Measurements from ENCODE around the gene HLA-DQB2. TPM values are rescaled to one million over a fixed set of nuclear protein-coding genes. Genes with fewer than 3 reads are reported as not detected.

The HLA-DQB2 gene
- total RNA-seq, 4 donors from 2014 or later: 63.7 to 89.1 (median 68.7) TPM

DNA sequence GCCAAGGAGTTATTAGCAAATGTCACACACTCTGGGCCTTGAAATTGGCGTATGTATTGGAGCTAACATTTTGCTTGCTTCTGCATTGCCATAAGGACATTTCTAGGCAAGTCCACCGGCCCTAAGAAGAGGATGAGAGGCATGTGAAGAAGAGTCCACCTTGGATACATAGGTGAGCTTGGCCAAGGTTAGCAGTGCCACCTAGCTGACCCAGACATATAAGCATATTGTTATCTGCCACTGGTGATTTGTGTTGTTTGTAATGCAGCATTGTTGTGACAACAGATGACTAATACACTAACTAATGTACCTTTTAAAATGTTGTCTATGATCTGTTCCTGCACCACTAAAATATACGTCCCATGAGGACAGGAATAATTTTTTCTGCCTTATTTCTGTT lies 46.9 kb downstream of the HLA-DQB2 start:
- intact Hi-C loops (cut with DNase I; ENCODE audit: low total_unique reads): no loop called here
- WGBS, 2 donors: 85 to 93% methylated on average over 3 of the region's 3 CpGs
- TF ChIP-seq, protein P1, sequence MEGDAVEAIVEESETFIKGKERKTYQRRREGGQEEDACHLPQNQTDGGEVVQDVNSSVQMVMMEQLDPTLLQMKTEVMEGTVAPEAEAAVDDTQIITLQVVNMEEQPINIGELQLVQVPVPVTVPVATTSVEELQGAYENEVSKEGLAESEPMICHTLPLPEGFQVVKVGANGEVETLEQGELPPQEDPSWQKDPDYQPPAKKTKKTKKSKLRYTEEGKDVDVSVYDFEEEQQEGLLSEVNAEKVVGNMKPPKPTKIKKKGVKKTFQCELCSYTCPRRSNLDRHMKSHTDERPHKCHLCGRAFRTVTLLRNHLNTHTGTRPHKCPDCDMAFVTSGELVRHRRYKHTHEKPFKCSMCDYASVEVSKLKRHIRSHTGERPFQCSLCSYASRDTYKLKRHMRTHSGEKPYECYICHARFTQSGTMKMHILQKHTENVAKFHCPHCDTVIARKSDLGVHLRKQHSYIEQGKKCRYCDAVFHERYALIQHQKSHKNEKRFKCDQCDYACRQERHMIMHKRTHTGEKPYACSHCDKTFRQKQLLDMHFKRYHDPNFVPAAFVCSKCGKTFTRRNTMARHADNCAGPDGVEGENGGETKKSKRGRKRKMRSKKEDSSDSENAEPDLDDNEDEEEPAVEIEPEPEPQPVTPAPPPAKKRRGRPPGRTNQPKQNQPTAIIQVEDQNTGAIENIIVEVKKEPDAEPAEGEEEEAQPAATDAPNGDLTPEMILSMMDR (IDR thresholded peaks at IDR 0.05): no peak
- TF ChIP-seq POLR2A (IDR thresholded peaks at IDR 0.05): no peak
- DNase-seq (ENCODE audit: low spot score in 2 of 2): no peak
- H3K4me3 ChIP-seq (ENCODE audit: low read depth, poor library complexity, severe bottlenecking): no peak overlapping the region

DNA sequence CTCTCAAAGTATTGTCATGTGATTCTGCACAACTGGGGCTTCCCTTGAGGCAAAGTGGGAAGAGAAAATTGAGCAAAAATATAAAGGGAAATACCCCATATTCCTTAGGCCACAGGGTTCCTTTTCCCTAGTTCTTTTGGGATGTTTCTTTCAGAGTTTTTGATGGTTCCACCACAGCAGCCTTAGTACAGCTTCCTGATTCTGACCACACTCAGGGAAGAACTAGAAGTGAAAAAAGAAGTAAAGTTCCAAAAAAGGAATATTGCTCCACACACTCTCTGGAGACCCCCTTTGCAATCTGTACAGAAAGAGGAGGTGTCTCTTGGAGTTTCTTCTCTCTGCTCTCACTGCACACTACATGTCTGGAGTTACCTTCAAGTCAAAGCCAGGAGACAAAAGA lies 50.1 kb downstream of the HLA-DQB2 start:
- intact Hi-C loops (cut with DNase I; ENCODE audit: low total_unique reads): no loop called here
- TF ChIP-seq, protein P1 (IDR thresholded peaks at IDR 0.05): no peak
- TF ChIP-seq POLR2A (IDR thresholded peaks at IDR 0.05): no peak
- no peak for DNase-seq (ENCODE audit: low spot score in 2 of 2)
- no peak overlapping the region for H3K4me3 ChIP-seq (ENCODE audit: low read depth, poor library complexity, severe bottlenecking)

DNA sequence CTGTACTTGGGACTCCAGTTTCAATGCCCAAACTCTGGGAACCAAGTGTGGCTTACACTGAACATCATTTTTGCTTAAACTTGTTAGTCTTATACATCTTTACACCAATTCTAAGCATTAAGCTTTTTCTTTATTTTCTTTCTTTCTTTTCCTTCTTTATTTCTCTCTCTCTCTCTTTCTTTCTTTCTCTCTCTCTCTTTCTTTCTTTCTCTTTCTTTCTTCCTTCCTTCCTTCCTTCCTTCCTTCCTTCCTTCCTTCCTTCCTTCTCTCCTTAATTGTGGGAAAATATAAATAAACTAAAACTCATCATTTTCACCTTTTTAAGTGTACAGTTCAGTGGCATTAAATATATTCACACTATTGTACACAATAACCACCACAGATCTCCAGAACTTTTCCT lies 53.7 kb downstream of the HLA-DQB2 start:
- H3K4me3 ChIP-seq (ENCODE audit: low read depth, poor library complexity, severe bottlenecking): no peak overlapping the region
- TF ChIP-seq, protein P1 (IDR thresholded peaks at IDR 0.05): no peak
- no peak for TF ChIP-seq POLR2A (IDR thresholded peaks at IDR 0.05)
- DNase-seq (ENCODE audit: low spot score in 2 of 2): no peak
- intact Hi-C loops (cut with DNase I; ENCODE audit: low total_unique reads): loop anchor here (10.0 kb wide), 1 partner anchor 285 kb away; no protein-coding TSS in a partner anchor

Small RNAs within 50 kb of the gene (microRNA-seq; reads per million reads assigned to microRNA genes)
- 0 reads per million in 2 donors for gene MIR3135B (ENCODE audit: borderline number of aligned reads in 1 of 2, borderline replicate concordance in 2 of 2)

Other genes starting within 250 kb of the HLA-DQB2 start
- gene HLA-DRB5, start 233.2 kb downstream of the HLA-DQB2 start, total RNA-seq: 10 to 100 TPM in 1 of 4 donors, 1 to 10 TPM in 2, under 1 TPM in 1; 0.25 to 23.9 (median 2.7) TPM
- 10 to 100 TPM; 37.6 to 65.7 (median 58.6) TPM for gene HLA-DRB1, start 173.7 kb downstream of the HLA-DQB2 start, total RNA-seq
- gene HLA-DQA1, start 126.1 kb downstream of the HLA-DQB2 start, total RNA-seq: 10 to 100 TPM in 2 of 4 donors, 1 to 10 TPM in 2; 4.7 to 19.8 (median 10.3) TPM
- gene HLA-DQB1, start 96.9 kb downstream of the HLA-DQB2 start, total RNA-seq: 10 to 100 TPM in 1 of 4 donors, 1 to 10 TPM in 2, under 1 TPM in 1; 0.44 to 11.3 (median 4.4) TPM
- 1 to 10 TPM; 3.4 to 7.2 (median 5.6) TPM for gene HLA-DQA2, start 22.1 kb downstream of the HLA-DQB2 start, total RNA-seq
- 1 to 10 TPM; 1.7 to 3.3 (median 2.1) TPM for gene HLA-DOB, start 53.5 kb upstream of the HLA-DQB2 start, total RNA-seq
- gene TAP2, start 75.2 kb upstream of the HLA-DQB2 start, total RNA-seq: 10 to 100 TPM; 13.6 to 23.3 (median 15.6) TPM
- gene PSMB8, start 80.5 kb upstream of the HLA-DQB2 start, total RNA-seq: 10 to 100 TPM; 38.9 to 63.9 (median 50.3) TPM
- gene TAP1, start 90.2 kb upstream of the HLA-DQB2 start, total RNA-seq: 100 to 1,000 TPM in 3 of 4 donors, 10 to 100 TPM in 1; 90.7 to 113 (median 105) TPM
- 10 to 100 TPM; 25.4 to 29.9 (median 28.1) TPM for gene PSMB9, start 90.7 kb upstream of the HLA-DQB2 start, total RNA-seq
- gene HLA-DMB, start 177.5 kb upstream of the HLA-DQB2 start, total RNA-seq: 10 to 100 TPM; 15.3 to 23.2 (median 18.4) TPM
- gene HLA-DMA, start 189.6 kb upstream of the HLA-DQB2 start, total RNA-seq: 10 to 100 TPM; 11.5 to 33.4 (median 22.4) TPM
- 100 to 1,000 TPM in 3 of 4 donors, 10 to 100 TPM in 1; 97.5 to 130 (median 119) TPM for gene BRD2, start 205.1 kb upstream of the HLA-DQB2 start, total RNA-seq
- 10 to 100 TPM in 3 of 4 donors, 1 to 10 TPM in 1; 4.3 to 47.9 (median 13.4) TPM for gene HLA-DOA, start 246.1 kb upstream of the HLA-DQB2 start, total RNA-seq